Heart right ventricle (tissue), 16 donors: ENCODE results near the gene IP6K2. TPM values are rescaled to one million over a fixed set of nuclear protein-coding genes. Genes with fewer than 3 reads are reported as not detected.

ENCODE experiments used
- ATAC-seq, 8 donors: fragments of 200-7000 bp; cut with Tn5 transposase; one replicate each; pipeline ENCODE4 v1.9.1; 2020; ENCODE audit warnings: mild to moderate bottlenecking in 8 of 8, moderate library complexity in 8 of 8, moderate number of reproducible peaks in 1 of 8
- DNase-seq, 2 donors: peaks; one replicate each; pipeline ENCODE4 v3.0.0-alpha.2; 2020
- H3K27ac ChIP-seq, 10 donors: fragments of 200-600 bp; sonication (generic) in 2 of 10; one replicate each; pipeline versions ENCODE4 v1.5.0 to v1.8.0; 2020 to 2022; ENCODE audit warnings: mild to moderate bottlenecking in 3 of 10
- H3K27me3 ChIP-seq, 7 donors: fragments of 200-600 bp; one replicate each; pipeline ENCODE4 v1.8.0; 2021 to 2022; ENCODE audit warnings: mild to moderate bottlenecking in 2 of 7
- H3K36me3 ChIP-seq, 9 donors: fragments of 200-600 bp; sonication (generic) in 1 of 9; one replicate each; pipeline versions ENCODE4 v1.5.0 to v1.8.0; 2020 to 2022; ENCODE audit warnings: mild to moderate bottlenecking in 2 of 9
- H3K4me1 ChIP-seq, 9 donors: fragments of 200-600 bp; sonication (generic) in 1 of 9; one replicate each; pipeline versions ENCODE4 v1.5.0 to v1.8.0; 2020 to 2022; ENCODE audit warnings: mild to moderate bottlenecking in 4 of 9
- H3K4me3 ChIP-seq, 10 donors: fragments of 200-600 bp; sonication (generic) in 2 of 10; one replicate each; pipeline versions ENCODE4 v1.5.0 to v1.8.0; 2020 to 2022; ENCODE audit warnings: mild to moderate bottlenecking in 7 of 10, moderate library complexity in 2 of 10
- H3K9me3 ChIP-seq, 11 donors: fragments of 200-600 bp in 10 of 11; sonication (generic) in 2 of 11; one replicate each; pipeline versions ENCODE4 v1.5.0 to v1.8.0; 2013 to 2022; ENCODE audit warnings: mild to moderate bottlenecking in 2 of 11, control low read depth in 1 of 11, moderate library complexity in 1 of 11
- WGBS, 2 donors: extraction: QIAGEN DNeasy Blood & Tissue Kit; methylation state at CpG; one replicate each; pipeline ENCODE4 v1.1.7; 2013; ENCODE audit warnings: inconsistent platforms in 1 of 2; 5-methylcytosine and 5-hydroxymethylcytosine counted together
- intact Hi-C, 10 donors: fragments of 100-400 bp; cut with DNase I; formaldehyde crosslinking; loops; one replicate each; pipeline versions ENCODE4 v1.11.1 to v1.14.2; 2022
- polyA plus RNA-seq, 2 donors: library from polyadenylated mRNA; stranded (reverse); fragments of 200-250 nt; gene quantifications; one replicate each; pipeline ENCODE4 v1.2.3, GENCODE V29; 2013
- total RNA-seq, 10 donors: library from RNA; stranded (reverse); fragmentation: NEBNext Ultra II Directional in 3 of 10; extraction: Animal tissue kit (Norgen Biotek cat#: 25700) in 3 of 10; gene quantifications; one replicate each; pipeline versions ENCODE4 v1.2.1 to v1.2.4, GENCODE V29; 2021 to 2023
- TF ChIP-seq, protein P1 (sequence below), 9 donors: fragments of 200-600 bp; sonication (generic) in 2 of 9; IDR thresholded peaks; one replicate each; pipeline versions ENCODE4 v1.5.0 to v1.8.0; 2021 to 2022; ENCODE audit warnings: antibody characterized with exemption in 9 of 9, mild to moderate bottlenecking in 5 of 9, moderate library complexity in 1 of 9
- donor health status: Arrhythmogenic right ventricular cardiomyopathy.
- donor health status: ischemic (EF 13 %, LVEDD 7.1; RV severe dilation, severe dysfunction).
- donor health status: healthy with polysubstance abuse.
- donor health status: DM: no; HTN: yes; CAD: no.
- donor health status: DM: no; HTN: no; CAD: no.
- donor health status: ischemic (EF 25% LVEDD 6.9; RV normal size, moderate dysfunction).
- donor health status: ischemic (EF 25% LVEDD 5.7; RV mildly dilated, moderate dysfunction).
- donor health status: healthy.
- donor health status: DM: yes; HTN: yes; CAD: no.
- donor health status: Ischemic cardiomyopathy.
- donor health status: ischemic (EF 35%, LVEDD 5.7; RV mildly dilated, moderate dysfunction).
- donor health status: nonischemic (EF 11% LVEDD 7.7; RV severe dilation, severe dysfunction).
- donor health status: DM: yes; HTN: yes; CAD: no.
- donor health status: PGD.
- donor health status: ischemic (EF 29% LVEDD 5.4; RV normal size, mild dysfunction).
- donor health status: nonischemic (EF 23%, LVEDD 6.1; RV moderate dilation, normal function).

Gene IP6K2
- total and polyA plus RNA-seq, 12 donors, result 16.7 to 81.7 (median 20.1) TPM

DNA sequence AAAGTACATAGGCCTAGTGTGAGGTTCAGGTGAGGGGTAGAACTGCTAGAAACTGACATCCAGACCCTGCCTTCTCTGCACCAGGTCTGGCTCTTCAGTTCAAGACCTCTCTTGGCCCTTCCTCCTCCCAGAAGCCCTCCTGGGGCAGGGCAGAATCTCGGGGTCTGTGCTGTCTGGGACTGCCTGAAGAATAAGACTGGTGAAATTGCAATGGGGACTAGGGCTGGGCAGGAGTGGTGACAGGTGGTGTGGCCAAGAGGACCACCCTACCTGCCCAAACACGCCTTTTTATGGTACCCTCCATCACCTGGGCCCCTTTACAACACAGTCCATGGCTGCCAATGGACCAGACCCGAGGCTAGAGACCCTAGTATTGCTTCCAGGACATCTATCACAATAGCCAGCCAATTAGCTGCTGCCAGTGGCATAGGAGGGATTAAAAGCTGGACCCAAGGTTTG is 29.8 kb downstream of the IP6K2 start:
- TF ChIP-seq, protein P1, sequence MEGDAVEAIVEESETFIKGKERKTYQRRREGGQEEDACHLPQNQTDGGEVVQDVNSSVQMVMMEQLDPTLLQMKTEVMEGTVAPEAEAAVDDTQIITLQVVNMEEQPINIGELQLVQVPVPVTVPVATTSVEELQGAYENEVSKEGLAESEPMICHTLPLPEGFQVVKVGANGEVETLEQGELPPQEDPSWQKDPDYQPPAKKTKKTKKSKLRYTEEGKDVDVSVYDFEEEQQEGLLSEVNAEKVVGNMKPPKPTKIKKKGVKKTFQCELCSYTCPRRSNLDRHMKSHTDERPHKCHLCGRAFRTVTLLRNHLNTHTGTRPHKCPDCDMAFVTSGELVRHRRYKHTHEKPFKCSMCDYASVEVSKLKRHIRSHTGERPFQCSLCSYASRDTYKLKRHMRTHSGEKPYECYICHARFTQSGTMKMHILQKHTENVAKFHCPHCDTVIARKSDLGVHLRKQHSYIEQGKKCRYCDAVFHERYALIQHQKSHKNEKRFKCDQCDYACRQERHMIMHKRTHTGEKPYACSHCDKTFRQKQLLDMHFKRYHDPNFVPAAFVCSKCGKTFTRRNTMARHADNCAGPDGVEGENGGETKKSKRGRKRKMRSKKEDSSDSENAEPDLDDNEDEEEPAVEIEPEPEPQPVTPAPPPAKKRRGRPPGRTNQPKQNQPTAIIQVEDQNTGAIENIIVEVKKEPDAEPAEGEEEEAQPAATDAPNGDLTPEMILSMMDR (IDR thresholded peaks at IDR 0.05), result no peak
- Histone ChIP-seq H3K4me3 (no peak overlapping the region), H3K9me3 (no peaks in the 10 kb centered on the region), H3K27me3 (no peaks in the 10 kb centered on the region), H3K36me3 (peaks cover 0 to 59% (median 47%) of the 10 kb centered on the region in 9 donors), H3K4me1 (peaks cover 16 to 44% (median 34%) of the 10 kb centered on the region in 9 donors), H3K27ac (peak overlapping the region in 2 of 10 donors; percentile 31 to 40)
- intact Hi-C loops, result loop anchor here in 3 of 10 donors (5.0 to 10.0 kb wide), 2 partner anchors 50 to 222 kb away; a partner anchor contains a TSS
- no peak for DNase-seq
- WGBS, 2 donors, result 53 to 73% methylated on average over 3 of the region's 3 CpGs
- ATAC-seq, result no peak

DNA sequence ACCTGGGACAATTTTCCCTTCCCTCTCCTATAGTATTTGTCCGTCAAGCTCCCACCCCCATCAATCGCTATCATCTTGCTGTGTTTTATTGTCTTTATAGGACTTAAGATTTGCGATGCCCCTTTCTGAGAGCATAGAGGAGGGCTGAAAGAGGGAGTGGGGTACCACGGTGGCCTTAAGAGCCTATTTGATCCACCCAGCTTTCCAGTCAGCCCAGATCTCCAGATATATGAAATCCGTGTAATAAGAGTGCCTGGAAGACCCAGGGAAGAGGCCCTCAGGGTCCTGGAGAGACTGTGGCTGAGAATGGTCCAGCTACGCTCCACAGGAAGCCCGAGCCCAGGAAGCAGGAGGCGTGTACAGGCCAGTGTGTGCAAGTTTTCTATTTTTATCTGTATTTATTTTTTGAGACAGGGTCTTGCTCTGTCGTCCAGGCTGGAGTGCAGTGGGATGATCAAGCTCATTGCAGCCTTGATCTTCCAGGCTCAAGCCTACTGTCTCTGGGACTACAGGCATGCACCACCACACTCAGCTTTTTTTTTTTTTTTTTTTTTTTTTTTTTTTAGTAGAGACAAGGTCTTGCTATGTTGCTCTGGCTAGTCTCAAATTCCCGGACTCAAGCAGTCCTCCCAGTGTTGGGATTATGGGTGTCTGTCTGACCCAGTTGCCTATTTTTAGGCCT is 30.3 kb downstream of the IP6K2 start:
- WGBS, 2 donors, result 38 to 47% methylated on average over 10 of the region's 10 CpGs
- Histone ChIP-seq H3K27ac (peak overlapping the region in 7 of 10 donors; percentile 15 to 91 (median 85)), H3K36me3 (peaks cover 0 to 59% (median 49%) of the 10 kb centered on the region in 9 donors), H3K27me3 (no peaks in the 10 kb centered on the region), H3K4me1 (peaks cover 16 to 44% (median 34%) of the 10 kb centered on the region in 9 donors), H3K4me3 (peak overlapping the region in 6 of 10 donors; percentile 63 to 98 (median 91)), H3K9me3 (no peaks in the 10 kb centered on the region)
- TF ChIP-seq, protein P1 (IDR thresholded peaks at IDR 0.05), result no peak
- ATAC-seq (no peak), DNase-seq (no peak)
- intact Hi-C loops, result loop anchor here in 3 of 10 donors (5.0 to 10.0 kb wide), 2 partner anchors 51 to 222 kb away; a partner anchor contains a TSS

DNA sequence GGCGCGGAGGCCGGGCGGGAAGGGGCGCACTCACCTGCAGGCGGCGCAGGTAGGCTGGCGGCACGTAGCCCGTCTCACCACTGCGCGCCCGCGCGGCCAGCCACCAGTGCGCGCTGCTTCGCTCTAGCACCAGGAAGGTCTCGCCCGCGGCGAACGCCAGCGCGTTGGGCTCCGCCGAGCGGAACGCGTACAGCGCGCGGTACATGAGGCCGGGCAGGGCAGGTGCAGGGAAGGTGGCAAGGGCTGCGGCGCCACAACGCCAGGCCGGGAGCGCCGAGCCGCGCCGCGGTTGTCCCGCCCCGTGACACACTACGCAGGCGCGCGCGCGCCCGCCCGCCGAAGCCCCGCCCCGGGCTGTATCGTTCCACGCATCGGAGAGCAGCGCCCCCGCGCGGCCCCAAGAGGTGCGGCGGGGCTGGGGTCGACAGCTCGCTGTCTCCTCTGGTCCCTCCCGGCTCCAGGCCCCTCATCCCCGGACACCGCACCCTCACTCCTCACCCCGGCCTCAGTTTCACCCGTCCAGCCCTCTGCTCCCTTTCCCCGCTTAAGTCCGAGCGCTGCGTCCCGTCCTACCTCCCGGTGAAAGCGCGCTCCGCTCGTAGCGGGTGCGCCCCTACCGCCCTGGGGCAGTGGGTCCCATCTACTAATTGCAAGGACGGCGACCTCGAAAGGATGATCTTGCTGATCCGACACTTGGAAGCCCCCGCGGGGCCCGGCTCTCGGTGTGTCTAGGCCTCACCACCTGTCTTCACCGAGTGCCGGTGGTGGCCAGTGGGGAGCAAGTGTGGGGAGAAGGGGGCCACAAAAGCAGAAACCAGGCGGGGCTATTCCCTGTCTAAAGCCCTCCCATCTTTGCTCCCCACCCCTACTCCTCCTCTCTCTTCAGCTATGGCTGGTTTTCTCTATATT is 31.2 kb downstream of the IP6K2 start, which contains the start of gene NCKIPSD:
TSS of gene NCKIPSD (minus strand) at position 313 of the 909 bp plus-strand sequence. CDS start at position 205, 108 bp downstream.
- H3K4me1 ChIP-seq, result peaks cover 16 to 44% (median 34%) of the 10 kb centered on the region in 9 donors
- DNase-seq (peak; percentile 87 to 94), ATAC-seq (peak; percentile 85 to 97 (median 93))
- peak within 1 kb of the TSS; percentile 63 to 99 (median 92) for H3K4me3 ChIP-seq
- 1% methylated on average over 86 to 97 of the region's 97 CpGs for WGBS, 2 donors
- H3K27me3 ChIP-seq, result no peaks in the 10 kb centered on the region
- no peaks in the 10 kb centered on the region for H3K9me3 ChIP-seq
- intact Hi-C loops, result loop anchor here in 5 of 10 donors (1.0 to 10.0 kb wide), 5 partner anchors 51 to 221 kb away; partner anchors contain the start of gene SLC26A6 (in 2 of the 5)
- H3K27ac ChIP-seq, result peak within 1 kb of the TSS; percentile 77 to 91 (median 86)
- peaks cover 0 to 59% (median 50%) of the 10 kb centered on the region in 9 donors for H3K36me3 ChIP-seq
- TF ChIP-seq, protein P1 (IDR thresholded peaks at IDR 0.05), result peak; percentile 71 to 95 (median 84)

DNA sequence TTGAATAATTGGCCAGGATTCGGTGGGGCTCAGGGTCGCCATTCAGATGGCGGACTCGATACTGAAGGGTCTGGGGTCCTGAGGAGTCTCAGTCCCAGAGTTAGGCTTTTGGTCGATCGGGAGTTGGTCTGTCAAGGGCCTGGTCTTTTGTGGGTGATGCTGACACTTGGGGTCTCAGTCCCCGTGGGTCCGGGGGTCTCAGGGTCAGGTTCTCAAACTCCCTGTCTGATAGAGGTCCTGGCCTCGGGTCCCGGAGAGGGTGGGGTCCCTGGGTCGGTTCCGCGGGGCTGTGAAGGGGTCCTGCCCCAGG is 31.8 kb downstream of the IP6K2 start:
- peak overlapping the region; percentile 73 to 91 (median 86) for H3K27ac ChIP-seq
- ATAC-seq (no peak), DNase-seq (no peak)
- peaks cover 0 to 59% (median 50%) of the 10 kb centered on the region in 9 donors for H3K36me3 ChIP-seq
- no peaks in the 10 kb centered on the region for H3K9me3 ChIP-seq
- peaks cover 16 to 44% (median 34%) of the 10 kb centered on the region in 9 donors for H3K4me1 ChIP-seq
- intact Hi-C loops, result loop anchor here in 5 of 10 donors (1.0 to 10.0 kb wide), 5 partner anchors 50 to 220 kb away; partner anchors contain the start of gene SLC26A6 (in 2 of the 5)
- 11% methylated on average over 13 of the region's 13 CpGs for WGBS, 2 donors
- H3K4me3 ChIP-seq, result peak overlapping the region; percentile 63 to 99 (median 92)
- TF ChIP-seq, protein P1 (IDR thresholded peaks at IDR 0.05), result no peak
- no peaks in the 10 kb centered on the region for H3K27me3 ChIP-seq
